T-helper 1 cell (primary cell): Measurements from ENCODE around the gene AKAP14.
"Not testable (repeated sequence)": the region's sequence is repeated elsewhere in the genome, so short reads cannot be mapped to it uniquely, and the experiment has no call there.

Experiments
- DNase-seq, 5 donors: peaks; one replicate each; pipeline ENCODE4 v3.0.0-alpha.2; 2012 to 2020
- total RNA-seq, 4 donors: gene quantifications; one replicate each; lab custom pipeline; 2026; lab: John Stamatoyannopoulos, UW

Gene AKAP14
- 0 reads per million in 4 donors for total RNA-seq

DNA sequence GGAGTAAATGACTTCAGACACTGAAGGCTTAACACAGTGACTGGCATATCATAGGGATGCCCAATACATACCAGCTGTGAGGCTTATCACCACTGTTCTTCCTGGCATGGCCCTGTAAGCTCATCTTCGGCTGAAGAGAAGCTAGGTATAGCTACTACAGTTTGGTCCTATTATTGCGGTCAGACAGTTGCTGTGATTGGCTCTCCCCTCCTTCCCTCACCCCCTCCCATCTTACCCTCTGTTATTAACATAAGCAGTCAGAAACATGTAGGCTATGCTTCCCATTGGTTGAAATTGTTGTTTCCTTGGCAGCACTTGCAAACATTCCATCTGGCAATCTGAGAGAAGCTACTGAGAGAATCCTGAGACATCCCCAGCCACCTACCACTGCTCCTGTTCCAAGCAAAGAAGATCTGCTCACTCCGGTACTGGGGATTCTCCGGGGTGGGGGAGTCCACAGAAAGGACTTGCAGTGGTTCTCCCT is at the start of gene AKAP14:
TSS of gene AKAP14 (plus strand) at position 51 of the 484 bp plus-strand sequence. CDS start 7,331 bp downstream, outside the sequence.
- no peak for DNase-seq

GRCh38 chrX:119852382-119853353 is 43.0 kb upstream of the AKAP14 start, which contains the start of gene UPF3B:
UPF3B (minus strand) TSS chrX:119852963; CDS start chrX:119852928, 35 bp downstream.
- DNase-seq: peak; percentile 90 to 97 (median 91)

DNA sequence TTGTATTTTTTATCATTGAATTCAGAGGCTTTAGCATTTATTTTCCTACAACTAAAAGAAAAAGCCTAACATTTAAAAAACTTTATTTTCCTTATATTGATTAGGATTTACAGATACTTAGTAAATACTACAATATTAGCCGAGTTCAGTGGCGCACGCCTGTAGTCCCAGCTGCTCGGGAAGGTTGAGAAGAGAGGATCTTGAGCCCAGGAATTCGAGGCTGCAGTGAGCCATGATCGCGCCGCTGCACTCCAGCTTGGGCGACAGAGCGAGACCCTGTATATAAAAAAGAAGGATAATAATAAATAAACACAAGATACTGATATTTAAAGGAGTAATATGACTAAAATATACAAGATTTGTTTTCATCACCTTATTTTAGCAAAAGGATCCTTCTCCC is 42.2 kb upstream of the AKAP14 start:
- no peak for DNase-seq

- peak in 4 of 5 donors; percentile 16 to 45 (median 23) for DNase-seq
Measured at GRCh38 chrX:119870626-119871131, 25.0 kb upstream of the AKAP14 start.

DNA sequence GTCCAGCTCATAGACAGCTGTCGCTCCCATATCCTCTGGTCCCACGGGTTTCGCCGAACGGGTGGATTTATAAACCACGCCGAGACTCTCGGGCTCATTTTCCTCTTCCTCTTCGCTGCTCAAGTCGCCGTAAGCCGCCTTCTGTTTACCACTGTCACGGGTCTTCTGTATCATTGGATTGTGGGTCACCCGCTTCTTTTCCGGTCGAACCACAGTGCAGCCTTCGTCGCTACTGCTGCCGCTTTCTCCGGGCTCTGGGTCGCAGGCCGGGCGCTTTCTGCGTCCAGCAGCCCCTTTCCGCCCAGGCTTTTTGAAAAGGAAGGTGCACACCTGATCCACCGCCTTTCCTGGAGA is 24.5 kb upstream of the AKAP14 start:
- DNase-seq: peak in 1 of 5 donors; percentile 6

GRCh38 chrX:119871599-119872395 is 23.9 kb upstream of the AKAP14 start, which contains the start of the genes NDUFA1 and RNF113A:
NDUFA1 (plus strand) TSS chrX:119871832; CDS start chrX:119871912, 80 bp downstream.
RNF113A (minus strand) TSS chrX:119871733; CDS start chrX:119871613, 120 bp downstream.
- DNase-seq: peak; percentile 63 to 93 (median 78)

GRCh38 chrX:119878740-119879139 is 17.0 kb upstream of the AKAP14 start:
- DNase-seq: no peak

GRCh38 chrX:119880076-119880475 is 15.6 kb upstream of the AKAP14 start:
- no peak for DNase-seq

- DNase-seq: peak in 4 of 5 donors; percentile 14 to 62 (median 20)
Measured at GRCh38 chrX:119880552-119881437, 14.9 kb upstream of the AKAP14 start.

- DNase-seq: peak in 2 of 5 donors; percentile 11 to 60
Measured at GRCh38 chrX:119885554-119886428, 9.9 kb upstream of the AKAP14 start.

GRCh38 chrX:119887721-119888425 is 7.8 kb upstream of the AKAP14 start:
- peak; percentile 16 to 67 (median 43) for DNase-seq

DNA sequence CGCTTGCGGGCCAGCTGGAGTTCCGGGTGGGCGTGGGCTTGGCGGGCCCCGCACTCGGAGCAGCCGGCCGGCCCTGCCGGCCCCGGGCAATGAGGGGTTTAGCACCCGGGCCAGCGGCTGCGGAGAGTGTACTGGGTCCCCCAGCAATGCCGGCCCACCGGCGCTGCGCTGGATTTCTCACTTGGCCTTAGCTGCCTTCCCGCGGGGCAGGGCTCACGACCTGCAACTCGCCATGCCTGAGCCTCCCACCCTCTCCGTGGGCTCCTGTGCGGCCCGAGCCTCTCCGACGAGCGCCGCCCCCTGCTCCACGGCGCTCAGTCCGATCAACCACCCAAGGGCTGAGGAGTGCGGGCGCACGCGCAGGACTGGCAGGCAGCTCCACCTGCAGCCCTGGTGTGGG is 5.1 kb upstream of the AKAP14 start:
- DNase-seq: not testable (repeated sequence)

DNA sequence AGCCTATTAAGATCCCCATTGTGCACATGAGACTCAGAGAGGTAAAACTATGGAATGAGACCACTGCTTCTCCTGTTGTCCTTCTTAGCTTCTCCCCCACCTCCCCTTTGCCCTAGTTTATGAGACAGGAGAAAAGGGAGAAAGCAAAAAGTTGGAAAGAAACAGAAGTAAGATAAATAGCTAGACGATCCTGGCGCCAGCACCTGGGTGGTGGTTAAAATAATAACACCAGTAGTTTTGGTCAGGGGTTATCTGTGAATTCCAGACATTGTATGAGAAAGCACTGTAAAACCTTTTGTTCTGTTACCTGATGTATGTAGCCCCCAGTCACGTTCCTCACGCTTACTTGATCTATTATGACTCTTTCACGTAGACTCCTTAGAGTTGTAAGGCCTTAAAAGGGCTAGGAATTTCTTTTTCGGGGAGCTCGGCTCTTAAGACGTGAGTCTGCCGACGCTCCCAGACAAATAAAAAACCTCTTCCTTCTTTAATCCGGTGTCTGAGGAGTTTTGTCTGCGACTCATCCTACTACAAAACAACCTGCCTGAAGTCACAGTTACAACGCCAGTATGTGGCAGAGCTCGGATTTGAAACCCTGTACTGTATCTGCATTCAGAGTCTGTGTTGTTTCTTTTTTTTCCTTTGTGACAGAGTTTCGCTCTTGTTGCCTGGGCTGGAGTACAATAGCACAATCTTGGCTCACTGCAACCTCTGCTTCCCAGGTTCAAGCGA is 3.6 kb upstream of the AKAP14 start:
- DNase-seq: not testable (repeated sequence)

DNA sequence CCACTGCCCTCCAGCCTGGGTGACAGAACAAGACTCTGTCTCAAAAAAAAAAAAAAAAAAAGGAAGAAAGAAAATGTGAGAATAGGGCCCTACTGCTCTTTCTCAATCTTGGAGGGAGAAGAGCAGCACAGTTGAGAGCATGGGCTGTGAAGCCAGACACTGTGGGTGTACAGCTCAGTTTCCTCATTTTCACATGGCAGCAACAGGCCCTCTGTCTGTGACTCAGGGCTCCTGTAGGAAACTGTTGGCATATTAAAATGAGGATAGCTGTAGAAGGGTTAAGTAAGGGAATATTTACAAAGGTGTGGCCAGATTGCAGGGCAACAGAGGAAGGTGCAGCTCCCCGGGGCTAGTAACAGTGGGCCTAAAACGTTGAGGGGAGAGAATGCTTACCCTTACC is 3.4 kb downstream of the AKAP14 start:
- DNase-seq: no peak

GRCh38 chrX:119900976-119901375 is 5.3 kb downstream of the AKAP14 start:
- no peak for DNase-seq

DNA sequence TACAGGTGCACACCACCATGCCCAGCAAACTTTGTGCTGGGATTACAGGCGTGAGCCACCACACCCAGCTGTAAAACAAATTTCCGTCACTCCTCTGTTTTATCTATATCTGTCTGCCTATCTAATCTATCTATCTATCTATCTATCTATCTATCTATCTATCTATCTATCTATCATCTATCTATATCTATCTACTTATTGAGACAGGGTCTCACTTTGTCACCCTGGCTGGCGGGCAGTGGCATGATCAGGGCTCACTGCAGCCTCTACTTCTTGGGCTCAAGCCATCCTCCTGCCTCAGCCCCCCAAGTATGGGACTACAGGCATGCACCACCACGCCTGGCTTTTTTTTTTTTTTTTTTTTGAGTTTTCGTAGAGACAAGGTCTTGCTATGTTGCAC is 20.6 kb downstream of the AKAP14 start:
- DNase-seq: no peak

DNA sequence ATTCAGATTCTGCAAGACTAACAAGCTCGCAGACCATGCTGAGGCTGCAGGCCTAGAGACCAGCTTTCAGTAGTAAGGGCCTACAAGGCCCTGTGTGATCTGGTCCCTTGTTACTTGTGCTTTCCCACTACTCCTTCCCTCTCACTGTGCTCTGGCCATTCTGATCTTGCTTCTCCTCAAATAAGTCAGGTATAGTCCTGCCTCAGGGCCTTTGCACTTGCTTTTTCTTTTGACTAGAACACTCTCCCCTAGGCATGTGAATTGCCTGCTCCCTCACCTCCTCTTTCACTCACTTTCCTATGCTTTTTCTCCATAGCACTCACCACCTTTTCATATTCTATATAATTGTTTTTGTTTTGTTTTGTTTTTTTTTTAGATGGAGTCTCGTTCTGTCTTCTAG is 22.2 kb downstream of the AKAP14 start:
- no peak for DNase-seq

GRCh38 chrX:119919835-119920585 is 24.3 kb downstream of the AKAP14 start:
- no peak for DNase-seq
